Mucosa of descending colon (tissue), 3 donors: ENCODE data around the gene TIAM2. TPM values are rescaled to one million over a fixed set of nuclear protein-coding genes. Genes with fewer than 3 reads are reported as not detected.

Experiments used
- ATAC-seq: fragments of 200-7000 bp; cut with Tn5 transposase; one replicate; pipeline ENCODE4 v1.9.1; 2020; ENCODE audit warnings: mild to moderate bottlenecking, moderate library complexity
- DNase-seq, 3 donors: peaks; one replicate each; pipeline ENCODE4 v3.0.0-alpha.2; 2020
- H3K36me3 ChIP-seq: fragments of 200-600 bp; one replicate; pipeline ENCODE4 v1.8.0; 2021; ENCODE audit warnings: low read depth, mild to moderate bottlenecking
- H3K4me1 ChIP-seq: fragments of 200-600 bp; one replicate; pipeline ENCODE4 v1.8.0; 2021; ENCODE audit warnings: low read depth, mild to moderate bottlenecking
- H3K4me3 ChIP-seq: fragments of 200-600 bp; one replicate; pipeline ENCODE4 v1.8.0; 2021; ENCODE audit warnings: mild to moderate bottlenecking
- H3K9me3 ChIP-seq: fragments of 200-600 bp; one replicate; pipeline ENCODE4 v1.8.0; 2021; ENCODE audit warnings: mild to moderate bottlenecking
- intact Hi-C, 2 donors: fragments of 100-400 bp; cut with DNase I in 1 of 2; cut with micrococcal nuclease in 1 of 2; formaldehyde crosslinking; loops; one replicate each; pipeline versions ENCODE4 v1.11.0 to v1.11.1; 2022; cut with DNase I, micrococcal nuclease
- total RNA-seq, 3 donors: library from RNA; stranded (reverse); fragmentation: NEBNext Ultra II Directional in 2 of 3; extraction: Animal tissue kit (Norgen Biotek cat#: 25700) in 2 of 3; gene quantifications; one replicate each; pipeline versions ENCODE4 v1.2.1 to v1.2.4, GENCODE V29; 2021 to 2023
- TF ChIP-seq, protein P1 (sequence below): fragments of 200-600 bp; IDR thresholded peaks from one replicate; pipeline ENCODE4 v1.8.0; 2022; ENCODE audit warnings: antibody characterized with exemption, mild to moderate bottlenecking
- donor health status: DM: no; HTN: no; CAD: no; lungs with moderate emphysema.
- donor health status: DM: no; HTN: no; CAD: no.
- donor health status: DM: no; HTN: yes; CAD: no.

TIAM2 gene
- total RNA-seq, 3 donors from 2014 or later, result 4.2 to 12.2 (median 9.8) TPM

DNA sequence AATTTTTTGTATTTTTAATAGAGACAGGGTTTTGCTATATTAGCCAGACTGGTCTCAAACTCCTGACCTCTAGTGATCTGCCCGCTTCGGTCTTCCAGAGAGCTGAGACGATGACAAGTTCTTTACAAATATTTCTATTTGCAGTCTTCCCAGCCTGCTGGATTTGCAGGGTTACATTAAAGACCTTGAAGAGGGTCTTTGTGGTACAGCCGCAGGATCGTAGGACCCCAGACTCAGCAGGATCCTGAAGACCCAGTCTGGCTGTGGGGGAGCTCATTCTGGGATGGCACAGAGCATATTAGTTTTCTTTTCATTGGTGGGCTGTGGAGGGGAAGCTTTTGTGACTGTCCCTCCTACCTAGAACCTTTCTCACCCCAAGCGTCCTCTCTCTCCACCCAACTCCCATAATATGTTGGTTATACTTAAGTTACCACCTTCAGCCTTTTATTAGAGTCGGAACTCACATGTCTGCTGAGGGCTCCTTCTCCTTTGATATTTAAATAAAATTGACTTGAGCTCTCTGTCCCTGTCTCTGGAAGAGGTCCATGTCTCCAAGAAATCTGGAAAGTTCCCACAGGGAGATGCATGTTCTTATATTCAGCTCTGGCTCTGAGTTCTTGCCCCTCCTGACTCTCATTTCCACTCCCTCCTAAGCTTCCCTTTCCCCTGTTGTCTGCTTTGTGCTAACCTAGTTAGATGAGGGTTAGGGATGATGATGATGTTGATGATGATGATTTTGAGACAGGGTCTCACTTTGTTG, 72.0 kb downstream of the TIAM2 start:
- Histone ChIP-seq H3K9me3 (no peaks in the 10 kb centered on the region), H3K4me3 (no peak overlapping the region), H3K36me3 (no peaks in the 10 kb centered on the region), H3K4me1 (no peaks in the 10 kb centered on the region)
- DNase-seq (no peak), ATAC-seq (no peak)
- TF ChIP-seq, protein P1, sequence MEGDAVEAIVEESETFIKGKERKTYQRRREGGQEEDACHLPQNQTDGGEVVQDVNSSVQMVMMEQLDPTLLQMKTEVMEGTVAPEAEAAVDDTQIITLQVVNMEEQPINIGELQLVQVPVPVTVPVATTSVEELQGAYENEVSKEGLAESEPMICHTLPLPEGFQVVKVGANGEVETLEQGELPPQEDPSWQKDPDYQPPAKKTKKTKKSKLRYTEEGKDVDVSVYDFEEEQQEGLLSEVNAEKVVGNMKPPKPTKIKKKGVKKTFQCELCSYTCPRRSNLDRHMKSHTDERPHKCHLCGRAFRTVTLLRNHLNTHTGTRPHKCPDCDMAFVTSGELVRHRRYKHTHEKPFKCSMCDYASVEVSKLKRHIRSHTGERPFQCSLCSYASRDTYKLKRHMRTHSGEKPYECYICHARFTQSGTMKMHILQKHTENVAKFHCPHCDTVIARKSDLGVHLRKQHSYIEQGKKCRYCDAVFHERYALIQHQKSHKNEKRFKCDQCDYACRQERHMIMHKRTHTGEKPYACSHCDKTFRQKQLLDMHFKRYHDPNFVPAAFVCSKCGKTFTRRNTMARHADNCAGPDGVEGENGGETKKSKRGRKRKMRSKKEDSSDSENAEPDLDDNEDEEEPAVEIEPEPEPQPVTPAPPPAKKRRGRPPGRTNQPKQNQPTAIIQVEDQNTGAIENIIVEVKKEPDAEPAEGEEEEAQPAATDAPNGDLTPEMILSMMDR, result no peak
- intact Hi-C loops, result no loop called here

DNA sequence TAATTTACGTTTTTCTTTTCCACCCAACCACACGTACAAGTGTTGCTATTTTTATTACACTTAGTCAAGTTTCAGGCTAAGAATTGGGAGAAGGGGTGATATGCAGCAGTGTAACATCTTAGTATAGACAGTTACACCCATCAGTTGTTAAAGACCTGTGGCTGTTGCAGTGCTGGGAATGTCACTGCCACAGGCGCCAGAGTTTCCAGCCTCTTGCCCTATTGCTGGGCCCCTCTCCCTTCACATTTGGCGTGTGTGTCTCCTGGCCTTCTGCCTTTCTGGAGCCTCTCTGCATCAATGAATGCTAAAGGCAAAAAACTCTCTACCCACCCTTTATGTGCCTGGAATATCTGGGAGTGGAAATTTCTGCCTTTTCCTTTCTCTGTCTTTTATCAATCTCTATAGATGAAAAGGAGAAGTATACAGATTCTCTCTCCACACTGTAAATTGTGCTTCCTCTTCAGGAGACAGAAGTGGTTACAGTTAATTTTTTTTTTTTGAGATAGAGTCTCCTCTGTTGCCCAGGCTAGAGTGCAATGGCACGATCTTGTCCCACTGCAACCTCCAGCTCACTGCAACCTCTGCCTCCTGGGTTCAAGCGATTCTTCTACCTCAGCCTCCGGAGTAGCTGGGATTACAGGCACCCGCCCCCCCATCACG, 73.0 kb downstream of the TIAM2 start:
- no peaks in the 10 kb centered on the region for H3K9me3 ChIP-seq
- ATAC-seq (no peak), DNase-seq (no peak)
- no peak overlapping the region for H3K4me3 ChIP-seq
- intact Hi-C loops, result no loop called here
- TF ChIP-seq, protein P1, result no peak
- no peaks in the 10 kb centered on the region for H3K4me1 ChIP-seq
- no peaks in the 10 kb centered on the region for H3K36me3 ChIP-seq

DNA sequence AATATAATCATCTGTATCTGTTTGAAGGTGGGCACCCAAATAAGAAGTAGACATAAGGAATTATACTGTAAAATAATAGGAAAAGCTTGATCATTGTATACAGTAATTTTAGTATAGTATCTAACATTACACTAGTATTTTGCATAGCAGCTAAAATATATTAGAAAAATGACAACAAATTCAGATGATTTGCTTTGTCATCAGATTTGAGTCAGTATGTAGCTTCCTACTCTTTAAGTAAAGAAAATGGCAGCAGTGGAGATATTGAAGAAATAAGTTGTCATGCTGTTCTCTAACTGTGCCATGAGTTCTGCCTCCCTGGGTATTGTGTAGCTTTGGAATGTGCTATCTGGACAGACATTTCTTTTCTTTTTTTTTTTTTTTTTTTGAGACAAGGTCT, 74.4 kb downstream of the TIAM2 start:
- intact Hi-C loops, result no loop called here
- TF ChIP-seq, protein P1, result no peak
- Histone ChIP-seq H3K4me1 (no peaks in the 10 kb centered on the region), H3K9me3 (no peaks in the 10 kb centered on the region), H3K4me3 (no peak overlapping the region), H3K36me3 (no peaks in the 10 kb centered on the region)
- DNase-seq (no peak), ATAC-seq (no peak)

DNA sequence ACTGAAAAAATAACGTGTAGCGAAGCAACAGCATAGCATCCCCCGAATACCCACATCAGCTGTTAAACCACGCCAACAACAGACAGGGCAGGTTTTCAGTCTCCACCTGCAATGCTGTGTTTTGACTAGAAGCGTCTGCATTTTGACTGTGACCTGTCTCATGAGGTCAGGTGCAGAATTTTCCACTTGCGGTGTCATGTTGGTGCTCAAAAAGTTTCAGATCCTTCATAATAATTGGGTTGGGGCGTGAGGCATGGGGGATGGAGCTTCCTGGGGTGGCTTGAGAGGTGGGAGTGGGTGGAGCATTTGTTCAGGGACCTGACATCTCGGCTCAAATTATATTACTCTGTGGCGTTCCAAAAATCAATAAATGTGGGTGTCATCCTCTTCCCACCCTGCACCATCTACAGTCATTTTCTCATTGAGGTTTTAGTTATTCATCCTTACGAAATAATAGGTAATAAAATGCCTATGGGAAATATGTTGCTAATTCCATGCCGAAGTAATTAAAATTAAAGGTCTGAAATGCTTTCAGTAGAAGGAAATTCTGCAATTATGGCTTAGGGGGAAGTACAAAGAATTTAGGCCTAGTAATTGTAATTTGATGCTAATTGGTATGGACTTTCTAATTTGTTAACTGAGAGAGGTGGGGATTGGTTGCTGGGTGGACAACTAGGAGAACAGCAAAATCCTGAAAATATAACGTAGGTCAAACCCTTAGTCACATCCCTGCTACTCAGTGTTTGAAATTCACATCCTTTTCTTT, 81.0 kb downstream of the TIAM2 start:
- no peak for ATAC-seq
- intact Hi-C loops, result no loop called here
- DNase-seq, result no peak
- TF ChIP-seq, protein P1, result no peak
- H3K9me3 ChIP-seq, result no peaks in the 10 kb centered on the region
- H3K36me3 ChIP-seq, result no peaks in the 10 kb centered on the region
- no peaks in the 10 kb centered on the region for H3K4me1 ChIP-seq
- no peak overlapping the region for H3K4me3 ChIP-seq

DNA sequence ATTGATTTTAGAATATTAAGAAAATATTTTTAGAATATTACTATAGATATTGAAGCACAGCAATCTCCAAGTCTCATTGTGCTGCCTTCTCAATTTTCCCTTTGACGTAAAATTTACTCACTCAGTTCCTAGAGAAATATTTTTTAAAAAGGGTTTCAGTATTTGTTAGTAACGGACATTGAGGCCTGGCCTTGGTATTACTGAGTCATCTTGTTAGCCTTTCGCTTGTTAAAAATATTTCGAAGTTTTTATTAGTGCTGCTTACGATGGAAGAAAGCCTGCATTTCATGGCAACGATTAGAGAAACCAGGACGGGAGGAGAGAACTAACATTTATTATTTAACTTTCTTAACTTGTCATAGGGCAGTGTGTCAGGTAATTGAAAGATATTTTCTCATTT, 82.2 kb downstream of the TIAM2 start:
- no peak for ATAC-seq
- no peaks in the 10 kb centered on the region for H3K36me3 ChIP-seq
- intact Hi-C loops, result no loop called here
- DNase-seq, result no peak
- H3K4me3 ChIP-seq, result no peak overlapping the region
- H3K4me1 ChIP-seq, result no peaks in the 10 kb centered on the region
- H3K9me3 ChIP-seq, result no peaks in the 10 kb centered on the region
- TF ChIP-seq, protein P1, result no peak
